GM21717 (cell line): ENCODE measurements around the gene ANKRD45.
"Not testable (repeated sequence)": the region's sequence is repeated elsewhere in the genome, so short reads cannot be mapped to it uniquely, and the experiment has no call there.

ENCODE experiments used
- ATAC-seq: cut with Tn5 transposase; IDR thresholded peaks from one replicate; pipeline ENCODE4 v1.9.1; 2021; ENCODE audit warnings: mild to moderate bottlenecking, moderate library complexity; ENCODE audit not compliant: unreplicated experiment

Gene ANKRD45

GRCh38 chr1:173573596-173573995 lies 96.1 kb downstream of the ANKRD45 start:
- ATAC-seq = no peak

- no peak for ATAC-seq
Observed at GRCh38 chr1:173572201-173572873, 97.3 kb downstream of the ANKRD45 start.

DNA sequence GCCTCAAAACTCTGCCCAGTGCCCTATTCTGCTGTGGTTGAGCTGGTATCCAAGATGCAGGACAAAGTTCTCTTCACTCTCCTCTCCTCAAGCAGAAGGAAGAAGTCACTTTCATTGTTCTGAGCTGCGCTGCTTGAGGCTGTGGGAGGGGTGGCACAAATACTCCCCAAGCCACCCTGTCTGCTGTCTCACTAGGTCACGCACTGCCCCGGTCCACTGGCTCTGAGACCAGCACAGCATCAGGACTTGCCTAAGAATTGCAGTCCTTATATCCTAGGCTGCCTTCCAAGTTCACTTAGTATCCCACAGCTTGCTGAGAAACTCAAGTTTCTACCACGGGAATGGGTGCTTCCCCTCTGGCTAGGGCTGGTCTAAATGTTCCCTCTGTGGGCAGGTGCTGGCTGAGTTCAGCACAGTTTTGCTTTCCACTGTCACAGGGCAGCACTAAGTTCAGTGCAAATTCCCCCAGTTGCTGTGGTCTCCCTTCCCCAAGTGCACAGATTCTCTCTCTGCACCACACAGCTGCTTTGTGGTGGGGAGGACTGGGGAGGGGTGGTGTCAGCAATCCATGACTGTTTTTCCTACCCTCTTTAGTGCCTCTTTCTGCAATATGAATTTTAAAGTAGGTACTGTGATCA lies 99.2 kb downstream of the ANKRD45 start:
- peak; percentile 83 for ATAC-seq

- ATAC-seq = no peak
Observed at GRCh38 chr1:173568483-173568882, 101.2 kb downstream of the ANKRD45 start.

GRCh38 chr1:173563846-173564245 lies 105.8 kb downstream of the ANKRD45 start:
- not testable (repeated sequence) for ATAC-seq

GRCh38 chr1:173562813-173563212 lies 106.8 kb downstream of the ANKRD45 start:
- ATAC-seq = no peak

- ATAC-seq = no peak
Observed at GRCh38 chr1:173561263-173561662, 108.4 kb downstream of the ANKRD45 start.

DNA sequence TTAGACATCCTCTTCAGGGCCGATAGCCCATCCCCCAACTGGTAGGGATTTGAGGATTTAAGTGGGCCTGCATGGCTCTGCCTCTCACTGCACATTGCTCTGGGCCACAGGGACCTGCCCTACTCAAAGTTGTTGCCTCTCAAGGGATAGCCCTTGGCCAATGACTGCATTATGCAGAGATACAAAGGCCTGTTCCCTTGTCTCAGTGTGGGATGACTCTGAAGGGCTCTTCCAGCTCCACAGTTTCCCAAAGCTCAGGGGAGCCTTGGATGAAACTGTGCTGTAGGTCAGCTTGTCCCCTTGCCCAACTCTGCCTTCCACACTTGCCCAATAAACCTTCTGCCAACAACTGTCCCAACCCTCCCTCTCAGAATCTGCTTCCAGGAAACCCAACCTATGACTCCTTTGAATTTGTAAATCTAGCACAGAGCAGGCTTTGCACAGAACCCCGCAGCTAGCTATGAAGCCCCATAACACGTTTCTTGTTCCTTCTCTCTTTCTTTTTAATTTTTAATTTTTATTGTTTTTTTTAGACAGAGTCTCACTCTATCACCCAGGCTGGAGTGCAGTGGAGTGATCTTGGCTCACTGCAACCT lies 109.3 kb downstream of the ANKRD45 start:
- no peak for ATAC-seq
